ENCODE measurements around the gene FGD6.

The FGD6 gene

DNA sequence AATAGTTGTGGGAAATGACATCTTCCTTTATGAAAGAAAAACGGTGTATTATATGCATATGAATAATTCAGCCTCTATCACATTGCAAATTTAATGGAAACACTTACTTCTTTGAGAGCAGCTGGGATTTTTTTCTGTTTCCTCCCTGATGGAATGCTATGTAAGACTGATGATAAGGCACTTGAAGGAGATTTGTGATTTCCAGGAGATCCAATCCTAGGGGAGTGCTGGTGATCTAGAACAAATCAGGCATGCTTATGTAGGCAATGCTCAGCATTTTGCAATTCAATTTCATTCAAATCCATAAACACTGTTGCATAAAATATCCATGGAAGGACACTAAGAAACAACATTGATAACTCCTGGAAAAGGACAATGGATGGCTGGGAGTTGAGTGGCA lies 127.8 kb downstream of the FGD6 start:
- TF ChIP-seq, protein P1, sequence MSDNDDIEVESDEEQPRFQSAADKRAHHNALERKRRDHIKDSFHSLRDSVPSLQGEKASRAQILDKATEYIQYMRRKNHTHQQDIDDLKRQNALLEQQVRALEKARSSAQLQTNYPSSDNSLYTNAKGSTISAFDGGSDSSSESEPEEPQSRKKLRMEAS (IDR thresholded peaks at IDR 0.05; ENCODE audit: low read depth, low read length), result no peak
- TF ChIP-seq MYC (IDR thresholded peaks at IDR 0.05; ENCODE audit: low read depth, low read length) (no peak), POLR2A (IDR thresholded peaks at IDR 0.05; ENCODE audit: extremely low read depth, insufficient read length) (no peak), CTCF (IDR thresholded peaks at IDR 0.05; ENCODE audit: low read depth, low read length) (no peak)
- DNase-seq (ENCODE audit: low read depth), result no peak
- no peak overlapping the region for H3K4me3 ChIP-seq (ENCODE audit: low read depth, low read length)

- no peak overlapping the region for H3K4me3 ChIP-seq (ENCODE audit: low read depth, low read length)
- DNase-seq (ENCODE audit: low read depth), result no peak
- TF ChIP-seq MYC (IDR thresholded peaks at IDR 0.05; ENCODE audit: low read depth, low read length) (no peak), CTCF (IDR thresholded peaks at IDR 0.05; ENCODE audit: low read depth, low read length) (no peak), POLR2A (IDR thresholded peaks at IDR 0.05; ENCODE audit: extremely low read depth, insufficient read length) (no peak)
- TF ChIP-seq, protein P1 (IDR thresholded peaks at IDR 0.05; ENCODE audit: low read depth, low read length), result no peak
Measured at GRCh38 chr12:95088379-95088778, 128.9 kb downstream of the FGD6 start.

GRCh38 chr12:95085612-95086011 lies 131.7 kb downstream of the FGD6 start:
- no peak overlapping the region for H3K4me3 ChIP-seq (ENCODE audit: low read depth, low read length)
- no peak for TF ChIP-seq POLR2A (IDR thresholded peaks at IDR 0.05; ENCODE audit: extremely low read depth, insufficient read length)
- TF ChIP-seq, protein P1 (IDR thresholded peaks at IDR 0.05; ENCODE audit: low read depth, low read length), result no peak
- TF ChIP-seq CTCF (IDR thresholded peaks at IDR 0.05; ENCODE audit: low read depth, low read length), result no peak
- TF ChIP-seq MYC (IDR thresholded peaks at IDR 0.05; ENCODE audit: low read depth, low read length), result no peak
- DNase-seq (ENCODE audit: low read depth), result no peak

DNA sequence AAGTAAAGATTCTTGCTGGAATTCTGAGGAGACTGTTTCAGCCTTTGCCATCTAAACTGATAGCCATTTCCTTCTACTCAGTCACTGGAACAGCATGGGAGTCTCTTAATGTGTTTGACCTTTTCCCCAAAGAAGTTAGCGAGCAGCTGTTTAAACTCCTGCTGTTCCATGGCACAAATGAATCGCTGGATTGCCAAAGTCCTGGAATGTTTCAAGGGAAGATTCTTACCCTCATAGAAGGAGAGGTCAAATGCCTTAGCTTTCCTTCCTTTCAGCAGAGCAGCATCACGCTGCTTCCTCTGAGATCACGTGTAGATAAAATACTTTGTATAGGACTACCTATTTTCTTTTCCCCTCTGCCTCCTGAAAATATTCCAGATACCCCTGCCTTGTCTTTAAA lies 133.3 kb downstream of the FGD6 start:
- DNase-seq (ENCODE audit: low read depth), result no peak
- no peak for TF ChIP-seq POLR2A (IDR thresholded peaks at IDR 0.05; ENCODE audit: extremely low read depth, insufficient read length)
- no peak for TF ChIP-seq CTCF (IDR thresholded peaks at IDR 0.05; ENCODE audit: low read depth, low read length)
- TF ChIP-seq, protein P1 (IDR thresholded peaks at IDR 0.05; ENCODE audit: low read depth, low read length), result no peak
- no peak for TF ChIP-seq MYC (IDR thresholded peaks at IDR 0.05; ENCODE audit: low read depth, low read length)
- no peak overlapping the region for H3K4me3 ChIP-seq (ENCODE audit: low read depth, low read length)

DNA sequence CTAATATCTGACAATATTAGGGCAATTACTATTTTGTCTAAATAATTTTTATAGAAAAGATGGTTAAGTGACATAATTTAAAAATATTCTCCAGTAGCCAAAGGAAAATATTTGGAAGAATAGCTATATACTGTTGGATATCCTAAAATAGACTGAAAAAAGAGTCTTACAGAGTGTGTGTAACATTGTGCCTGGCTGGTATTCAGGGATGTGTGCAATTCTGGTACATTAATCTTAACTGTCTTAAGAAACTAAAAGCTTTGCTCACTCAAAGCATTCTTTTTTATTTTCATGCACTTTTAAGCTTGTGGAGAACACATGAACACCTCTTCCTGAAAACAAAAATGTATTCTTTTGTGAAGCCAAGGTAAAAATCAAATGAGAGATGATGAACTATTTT lies 133.8 kb downstream of the FGD6 start:
- no peak overlapping the region for H3K4me3 ChIP-seq (ENCODE audit: low read depth, low read length)
- no peak for DNase-seq (ENCODE audit: low read depth)
- no peak for TF ChIP-seq POLR2A (IDR thresholded peaks at IDR 0.05; ENCODE audit: extremely low read depth, insufficient read length)
- TF ChIP-seq MYC (IDR thresholded peaks at IDR 0.05; ENCODE audit: low read depth, low read length), result no peak
- TF ChIP-seq CTCF (IDR thresholded peaks at IDR 0.05; ENCODE audit: low read depth, low read length), result no peak
- TF ChIP-seq, protein P1 (IDR thresholded peaks at IDR 0.05; ENCODE audit: low read depth, low read length), result no peak

GRCh38 chr12:95077341-95077740 lies 139.9 kb downstream of the FGD6 start:
- TF ChIP-seq MYC (IDR thresholded peaks at IDR 0.05; ENCODE audit: low read depth, low read length), result no peak
- TF ChIP-seq POLR2A (IDR thresholded peaks at IDR 0.05; ENCODE audit: extremely low read depth, insufficient read length), result no peak
- TF ChIP-seq, protein P1 (IDR thresholded peaks at IDR 0.05; ENCODE audit: low read depth, low read length), result no peak
- TF ChIP-seq CTCF (IDR thresholded peaks at IDR 0.05; ENCODE audit: low read depth, low read length), result no peak
- no peak for DNase-seq (ENCODE audit: low read depth)
- no peak overlapping the region for H3K4me3 ChIP-seq (ENCODE audit: low read depth, low read length)
